Muscle layer of colon (tissue), 2 donors: Measurements from ENCODE around the gene SRGAP1.
"Not testable (repeated sequence)": the region's sequence is repeated elsewhere in the genome, so short reads cannot be mapped to it uniquely, and the experiment has no call there.

ENCODE experiments used
- H3K27ac ChIP-seq: one replicate; pipeline ENCODE4 v1.7.0; 2013; ENCODE audit warnings: low read depth, mild to moderate bottlenecking, low read length, moderate library complexity
- H3K27me3 ChIP-seq, 2 donors: one replicate each; pipeline ENCODE4 v1.7.0; 2013; ENCODE audit warnings: low read length in 2 of 2, mild to moderate bottlenecking in 2 of 2; ENCODE audit not compliant: insufficient read depth in 2 of 2, control insufficient read depth in 1 of 2
- H3K36me3 ChIP-seq: one replicate; pipeline ENCODE4 v1.7.0; 2013; ENCODE audit warnings: mild to moderate bottlenecking, low read length; ENCODE audit not compliant: insufficient read depth
- H3K4me1 ChIP-seq: one replicate; pipeline ENCODE4 v1.7.0; 2013; ENCODE audit warnings: mild to moderate bottlenecking, low read length; ENCODE audit not compliant: insufficient read depth
- H3K4me3 ChIP-seq, 2 donors: one replicate each; pipeline ENCODE4 v1.7.0; 2013; ENCODE audit warnings: low read length in 2 of 2, low read depth in 1 of 2, mild to moderate bottlenecking in 1 of 2, moderate library complexity in 1 of 2
- H3K9ac ChIP-seq: one replicate; pipeline ENCODE4 v1.7.0; 2013; ENCODE audit warnings: low read length
- H3K9me3 ChIP-seq: one replicate; pipeline ENCODE4 v1.7.0; 2013; ENCODE audit warnings: mild to moderate bottlenecking, low read length
- donor health status: abdominal sarcoma.
- donor health status: Adenocarcinoma of cecum.

The SRGAP1 gene

DNA sequence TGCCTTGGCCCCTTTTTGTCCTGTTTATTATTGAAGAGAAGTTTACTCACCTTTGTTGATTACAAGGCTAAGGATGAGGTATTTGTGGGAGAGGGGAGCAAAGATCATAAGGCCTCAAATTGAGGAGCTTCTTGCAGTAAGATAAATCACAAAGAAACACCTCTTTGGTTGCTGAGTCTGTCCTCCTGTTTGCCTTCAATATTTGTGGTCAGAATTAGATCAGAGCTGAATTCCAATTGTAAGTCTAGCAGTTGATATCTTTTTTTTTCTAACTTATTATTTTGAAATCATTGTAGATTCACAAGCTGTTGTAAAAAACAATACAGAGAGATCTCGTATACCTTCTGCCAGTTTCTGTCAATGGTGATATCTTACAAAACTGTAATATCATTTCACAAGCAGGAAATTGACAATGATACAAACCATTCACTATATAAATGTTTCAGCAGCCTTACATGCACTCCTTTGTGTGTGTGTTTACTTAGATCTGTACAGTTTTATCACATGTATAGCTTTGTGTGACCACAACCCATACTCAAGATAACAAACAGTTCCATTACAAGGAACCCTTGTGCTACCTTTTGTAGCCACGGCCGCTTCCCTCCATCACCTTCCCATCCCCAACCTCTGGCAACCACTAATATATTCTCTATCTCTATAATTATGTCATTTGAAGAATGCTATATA lies 280.2 kb downstream of the SRGAP1 start:
- Histone ChIP-seq H3K9me3 (no peaks in the 10 kb centered on the region), H3K27ac (no peak overlapping the region), H3K9ac (no peak overlapping the region), H3K4me3 (no peak overlapping the region), H3K4me1 (no peaks in the 10 kb centered on the region), H3K36me3 (peaks cover 5% of the 10 kb centered on the region), H3K27me3 (no peaks in the 10 kb centered on the region)

DNA sequence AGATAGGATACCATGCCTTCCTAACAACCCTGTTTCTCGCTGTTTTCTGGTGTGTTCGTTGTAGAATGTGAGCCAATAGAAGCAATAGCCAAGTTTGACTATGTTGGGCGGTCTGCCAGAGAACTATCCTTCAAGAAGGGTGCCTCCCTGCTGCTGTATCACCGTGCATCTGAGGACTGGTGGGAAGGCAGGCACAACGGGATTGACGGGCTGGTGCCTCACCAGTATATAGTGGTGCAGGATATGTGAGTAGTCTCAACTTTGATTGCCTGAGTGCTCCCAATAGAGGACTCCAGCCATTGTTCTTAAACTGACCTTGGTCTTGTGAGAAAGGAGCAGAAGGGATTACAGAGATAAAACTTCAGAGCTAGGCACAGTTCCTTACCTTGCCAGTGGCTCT lies 281.4 kb downstream of the SRGAP1 start:
- H3K27me3 ChIP-seq: no peaks in the 10 kb centered on the region
- H3K27ac ChIP-seq: no peak overlapping the region
- no peak overlapping the region for H3K9ac ChIP-seq
- H3K4me1 ChIP-seq: no peaks in the 10 kb centered on the region
- peaks cover 5% of the 10 kb centered on the region for H3K36me3 ChIP-seq
- H3K4me3 ChIP-seq: no peak overlapping the region
- H3K9me3 ChIP-seq: no peaks in the 10 kb centered on the region

DNA sequence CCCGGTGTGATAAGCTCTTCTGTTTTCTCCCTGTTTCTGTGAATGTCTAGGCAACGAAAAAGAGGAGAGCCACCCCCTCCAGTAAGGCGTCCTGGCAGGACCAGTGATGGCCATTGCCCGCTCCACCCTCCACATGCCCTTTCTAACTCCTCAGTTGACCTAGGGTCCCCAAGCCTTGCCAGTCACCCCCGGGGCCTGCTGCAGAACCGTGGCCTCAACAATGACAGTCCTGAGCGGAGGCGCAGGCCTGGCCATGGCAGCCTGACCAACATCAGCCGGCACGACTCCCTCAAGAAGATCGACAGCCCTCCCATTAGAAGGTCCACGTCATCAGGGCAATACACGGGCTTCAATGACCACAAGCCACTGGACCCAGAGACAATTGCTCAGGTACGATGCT lies 283.3 kb downstream of the SRGAP1 start:
- Histone ChIP-seq H3K9me3 (no peaks in the 10 kb centered on the region), H3K36me3 (peaks cover 5% of the 10 kb centered on the region), H3K4me3 (no peak overlapping the region)

DNA sequence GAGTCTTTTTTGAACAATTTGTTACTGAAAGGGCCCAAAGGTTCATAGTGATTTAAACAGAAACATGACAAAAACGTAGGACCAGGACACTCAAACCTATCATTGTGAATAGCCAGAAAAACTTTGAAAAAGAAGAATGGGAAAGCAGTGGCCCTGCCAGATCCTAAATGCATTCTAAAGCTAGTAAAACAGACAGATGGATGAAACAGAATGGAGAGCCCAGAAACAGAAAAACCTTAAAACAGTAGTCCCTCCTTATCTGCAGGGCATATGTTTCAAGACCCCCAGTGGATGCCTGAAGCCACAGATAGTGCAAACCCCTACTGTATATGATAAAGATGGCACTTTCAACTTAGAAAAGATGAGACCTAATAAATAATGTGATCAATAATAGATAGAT lies 283.9 kb downstream of the SRGAP1 start:
- Histone ChIP-seq H3K36me3 (peaks cover 5% of the 10 kb centered on the region), H3K9me3 (peaks cover 2% of the 10 kb centered on the region)

More for the DNA sequence above, 283.3 kb downstream of the SRGAP1 start:
- Histone ChIP-seq H3K27me3 (no peaks in the 10 kb centered on the region), H3K9ac (no peak overlapping the region), H3K27ac (no peak overlapping the region), H3K4me1 (no peaks in the 10 kb centered on the region)

DNA sequence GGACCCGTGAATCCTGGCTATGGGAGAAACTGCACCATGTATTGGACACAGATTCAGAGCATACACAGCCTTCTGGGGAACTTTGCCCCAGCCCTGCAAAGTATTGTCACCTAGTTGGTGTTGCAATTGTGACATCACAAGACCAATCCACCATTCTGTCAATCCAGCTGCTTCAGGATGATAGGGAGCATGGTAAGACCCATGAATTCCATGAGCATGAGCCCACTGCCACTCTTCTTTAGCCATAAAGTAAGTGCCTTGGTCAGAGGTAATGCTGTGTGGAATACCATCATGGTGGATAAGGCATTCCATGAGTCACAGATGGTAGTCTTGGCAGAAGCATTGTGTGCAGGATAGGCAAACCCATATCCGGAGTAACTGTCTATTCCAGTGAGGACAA lies 286.0 kb downstream of the SRGAP1 start:
- not testable (repeated sequence) for H3K4me3 ChIP-seq, H3K9me3 ChIP-seq, H3K27ac ChIP-seq, H3K4me1 ChIP-seq, H3K9ac ChIP-seq, H3K36me3 ChIP-seq, H3K27me3 ChIP-seq

More for the DNA sequence above, 283.9 kb downstream of the SRGAP1 start:
- Histone ChIP-seq H3K9ac (no peak overlapping the region), H3K4me3 (no peak overlapping the region), H3K27me3 (no peaks in the 10 kb centered on the region), H3K4me1 (no peaks in the 10 kb centered on the region), H3K27ac (no peak overlapping the region)

DNA sequence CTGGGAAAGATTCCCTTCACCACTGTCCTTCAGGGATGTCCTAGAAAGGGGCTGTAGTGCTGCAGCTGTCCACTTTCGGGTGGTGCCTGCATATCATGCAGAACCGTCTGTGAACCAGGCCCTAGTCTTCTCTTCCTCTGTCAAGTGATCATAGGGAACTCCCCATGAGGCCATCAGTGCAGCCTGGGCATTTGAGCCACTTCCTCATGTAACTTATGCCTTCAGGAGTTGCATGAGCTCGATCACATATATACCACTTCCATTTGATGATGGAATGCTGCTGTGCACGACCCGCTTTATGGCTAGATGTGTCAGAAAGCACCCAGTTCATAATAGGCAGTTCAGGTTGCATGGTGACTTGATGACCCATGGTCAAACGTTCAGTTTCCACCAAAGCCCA lies 287.0 kb downstream of the SRGAP1 start:
- H3K4me3 ChIP-seq, H3K9me3 ChIP-seq, H3K27ac ChIP-seq, H3K4me1 ChIP-seq, H3K27me3 ChIP-seq, H3K36me3 ChIP-seq, H3K9ac ChIP-seq: not testable (repeated sequence)

DNA sequence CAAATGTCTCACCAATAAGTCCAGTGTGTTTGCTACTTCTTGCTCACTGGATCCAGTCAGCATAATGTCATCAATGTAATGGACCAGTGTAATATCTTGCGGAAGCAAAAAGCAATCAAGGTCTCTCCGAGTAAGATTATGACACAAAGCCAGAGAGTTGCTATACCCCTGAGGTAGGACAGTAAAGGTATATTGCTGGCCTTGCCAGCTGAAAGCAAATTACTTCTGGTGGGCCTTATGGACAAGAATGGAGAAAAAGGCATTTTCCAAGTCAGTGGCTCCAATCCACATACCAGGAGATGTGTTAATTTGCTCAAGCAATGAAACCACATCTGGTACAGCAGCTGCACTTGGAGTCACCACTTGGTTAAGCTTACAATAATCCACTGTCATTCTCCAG lies 288.2 kb downstream of the SRGAP1 start:
- H3K9ac ChIP-seq, H3K4me1 ChIP-seq, H3K36me3 ChIP-seq: not testable (repeated sequence)

DNA sequence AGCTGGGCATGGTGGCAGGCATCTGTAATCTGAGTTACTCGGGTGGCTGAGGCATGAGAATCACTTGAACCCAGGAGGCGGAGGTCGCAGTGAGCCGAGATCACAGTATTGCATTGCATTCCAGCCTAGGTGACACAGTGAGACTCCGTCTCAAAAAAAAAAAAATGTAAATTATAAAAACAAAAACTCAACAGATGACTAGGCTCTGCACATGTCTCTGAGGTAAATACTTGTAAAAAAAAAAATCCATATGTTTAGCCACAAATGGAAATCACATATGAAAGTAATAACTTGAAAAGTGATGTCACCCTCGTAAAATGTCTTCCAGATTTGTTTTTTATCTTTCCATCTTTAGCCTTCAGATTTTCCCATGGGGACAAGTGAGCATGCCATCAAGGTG lies 292.6 kb downstream of the SRGAP1 start:
- Histone ChIP-seq H3K4me3 (no peak overlapping the region), H3K9me3 (peaks cover 6% of the 10 kb centered on the region), H3K4me1 (no peaks in the 10 kb centered on the region), H3K27ac (no peak overlapping the region), H3K27me3 (no peaks in the 10 kb centered on the region), H3K36me3 (no peaks in the 10 kb centered on the region), H3K9ac (no peak overlapping the region)

More for the DNA sequence above, 288.2 kb downstream of the SRGAP1 start:
- not testable (repeated sequence) for H3K9me3 ChIP-seq, H3K27me3 ChIP-seq, H3K27ac ChIP-seq, H3K4me3 ChIP-seq

DNA sequence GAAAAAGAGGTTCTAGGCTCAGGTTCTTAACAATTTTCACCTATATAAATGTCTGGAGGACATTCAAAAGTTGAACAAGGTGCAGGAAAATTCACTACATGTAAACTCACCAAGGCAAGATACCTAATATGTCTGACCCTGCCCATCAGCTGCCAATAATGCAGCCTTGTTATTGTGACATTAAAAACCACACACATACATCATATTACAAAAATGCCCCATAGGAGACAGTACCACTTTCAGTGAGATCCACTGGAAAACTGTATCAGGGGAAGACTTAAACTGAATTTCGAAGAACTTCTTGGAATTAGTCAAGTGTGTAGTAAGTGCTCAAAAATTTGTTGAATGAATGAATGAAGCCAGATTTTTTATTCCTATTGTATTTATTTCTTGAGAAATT lies 294.5 kb downstream of the SRGAP1 start:
- no peaks in the 10 kb centered on the region for H3K9me3 ChIP-seq
- H3K27me3 ChIP-seq: no peaks in the 10 kb centered on the region
- no peaks in the 10 kb centered on the region for H3K36me3 ChIP-seq
- no peak overlapping the region for H3K9ac ChIP-seq
- no peak overlapping the region for H3K4me3 ChIP-seq
- H3K27ac ChIP-seq: no peak overlapping the region
- no peaks in the 10 kb centered on the region for H3K4me1 ChIP-seq

DNA sequence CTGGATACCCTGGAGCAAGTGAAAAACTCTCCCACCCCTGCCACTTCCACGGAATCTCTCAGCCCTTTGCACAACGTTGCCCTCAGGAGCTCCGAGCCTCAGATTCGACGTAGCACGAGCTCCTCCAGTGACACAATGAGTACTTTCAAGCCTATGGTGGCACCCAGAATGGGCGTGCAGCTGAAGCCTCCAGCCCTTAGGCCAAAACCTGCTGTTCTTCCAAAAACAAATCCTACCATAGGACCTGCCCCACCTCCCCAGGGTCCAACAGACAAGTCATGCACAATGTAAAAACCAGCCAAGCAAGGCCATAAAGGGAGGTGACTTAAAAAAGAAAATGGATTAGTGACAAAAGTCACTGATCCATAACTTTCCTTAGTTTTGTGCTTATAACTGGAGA lies 297.9 kb downstream of the SRGAP1 start:
- H3K27me3 ChIP-seq: no peaks in the 10 kb centered on the region
- no peak overlapping the region for H3K9ac ChIP-seq
- no peak overlapping the region for H3K4me3 ChIP-seq
- H3K27ac ChIP-seq: no peak overlapping the region
- H3K9me3 ChIP-seq: no peaks in the 10 kb centered on the region
- H3K4me1 ChIP-seq: no peaks in the 10 kb centered on the region
- no peaks in the 10 kb centered on the region for H3K36me3 ChIP-seq

DNA sequence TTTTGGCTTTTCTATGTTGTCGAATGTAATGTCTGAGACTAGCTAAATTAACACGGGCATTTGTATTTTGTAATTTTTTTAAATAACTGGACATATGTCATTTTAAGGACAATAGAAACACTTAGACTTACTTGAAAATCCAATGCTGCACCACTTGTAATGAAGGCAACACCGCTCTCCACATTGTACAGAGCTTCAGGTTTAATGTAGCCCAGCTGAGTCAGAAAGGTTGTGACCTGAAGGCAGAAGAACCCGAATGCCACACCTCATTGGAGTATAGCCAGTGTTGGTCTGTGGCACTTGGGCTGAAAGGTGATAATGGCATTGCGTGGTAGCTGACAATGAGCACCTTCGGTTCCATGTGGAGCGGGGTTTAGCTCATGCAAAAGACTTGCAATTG lies 298.3 kb downstream of the SRGAP1 start:
- no peak overlapping the region for H3K4me3 ChIP-seq
- no peaks in the 10 kb centered on the region for H3K9me3 ChIP-seq
- no peaks in the 10 kb centered on the region for H3K4me1 ChIP-seq
- H3K27me3 ChIP-seq: no peaks in the 10 kb centered on the region
- H3K9ac ChIP-seq: no peak overlapping the region
- no peak overlapping the region for H3K27ac ChIP-seq
- no peaks in the 10 kb centered on the region for H3K36me3 ChIP-seq

DNA sequence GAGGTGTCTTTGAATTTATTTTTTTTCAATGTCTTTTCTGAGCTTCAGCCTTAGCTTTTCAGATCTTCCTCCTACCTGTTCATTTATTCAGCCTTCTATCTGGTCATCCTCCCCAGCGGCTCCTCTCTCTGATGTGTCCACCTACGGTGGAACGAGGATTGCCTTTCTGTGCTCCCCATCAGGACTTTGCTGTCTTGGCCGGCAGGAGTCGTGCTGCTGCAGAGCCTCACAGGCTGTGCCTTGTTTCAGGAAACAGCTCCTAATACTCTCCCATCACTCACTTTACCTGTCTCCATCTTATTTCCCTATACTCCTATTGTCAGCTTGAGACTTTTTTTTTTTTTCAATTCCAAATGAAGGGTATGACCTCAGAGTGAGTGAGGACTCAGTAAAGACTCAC lies 300.7 kb downstream of the SRGAP1 start:
- Histone ChIP-seq H3K4me3 (no peak overlapping the region), H3K9me3 (no peaks in the 10 kb centered on the region), H3K27me3 (no peaks in the 10 kb centered on the region), H3K4me1 (no peaks in the 10 kb centered on the region), H3K36me3 (no peaks in the 10 kb centered on the region), H3K9ac (no peak overlapping the region), H3K27ac (no peak overlapping the region)
